Gastroesophageal sphincter (tissue), 3 donors: Measurements from ENCODE around the gene ZBTB43.
"Not testable (repeated sequence)": the region's sequence is repeated elsewhere in the genome, so short reads cannot be mapped to it uniquely, and the experiment has no call there.

Experiments used
- CTCF ChIP-seq, 4 experiments: fragments of 200-600 bp in 2 of 4; fragments of 450-650 bp in 2 of 4; sonication (generic) in 1 of 4; IDR thresholded peaks; one replicate each; pipeline ENCODE4 v1.5.1; 2017 to 2019; ENCODE audit warnings: antibody characterized with exemption in 4 of 4, mild to moderate bottlenecking in 2 of 4, moderate library complexity in 2 of 4
- EP300 ChIP-seq: sonication (generic); formaldehyde crosslinking; IDR thresholded peaks from one replicate; pipeline ENCODE4 v1.6.1; 2017; ENCODE audit warnings: antibody characterized with exemption, mild to moderate bottlenecking
- POLR2A ChIP-seq, 2 donors: fragments of 450-650 bp; IDR thresholded peaks; one replicate each; pipeline ENCODE4 v1.6.1; 2017; ENCODE audit warnings: antibody characterized with exemption in 2 of 2, mild to moderate bottlenecking in 2 of 2, moderate library complexity in 1 of 2
- POLR2AphosphoS5 ChIP-seq: sonication (generic); formaldehyde crosslinking; IDR thresholded peaks from one replicate; pipeline ENCODE4 v1.6.1; 2017; ENCODE audit warnings: antibody characterized with exemption

GRCh38 chr9:126824052-126824451 lies 19.2 kb downstream of the ZBTB43 start:
- TF ChIP-seq POLR2A (IDR thresholded peaks at IDR 0.05); CTCF (IDR thresholded peaks at IDR 0.05); POLR2AphosphoS5; EP300: not testable (repeated sequence)
